ENCODE results near the gene DLK2. TPM values are rescaled to one million over a fixed set of nuclear protein-coding genes. Genes with fewer than 3 reads are reported as not detected.

DLK2 gene
- total RNA-seq, 1 experiment from 2014 or later: 0.75 TPM

DNA sequence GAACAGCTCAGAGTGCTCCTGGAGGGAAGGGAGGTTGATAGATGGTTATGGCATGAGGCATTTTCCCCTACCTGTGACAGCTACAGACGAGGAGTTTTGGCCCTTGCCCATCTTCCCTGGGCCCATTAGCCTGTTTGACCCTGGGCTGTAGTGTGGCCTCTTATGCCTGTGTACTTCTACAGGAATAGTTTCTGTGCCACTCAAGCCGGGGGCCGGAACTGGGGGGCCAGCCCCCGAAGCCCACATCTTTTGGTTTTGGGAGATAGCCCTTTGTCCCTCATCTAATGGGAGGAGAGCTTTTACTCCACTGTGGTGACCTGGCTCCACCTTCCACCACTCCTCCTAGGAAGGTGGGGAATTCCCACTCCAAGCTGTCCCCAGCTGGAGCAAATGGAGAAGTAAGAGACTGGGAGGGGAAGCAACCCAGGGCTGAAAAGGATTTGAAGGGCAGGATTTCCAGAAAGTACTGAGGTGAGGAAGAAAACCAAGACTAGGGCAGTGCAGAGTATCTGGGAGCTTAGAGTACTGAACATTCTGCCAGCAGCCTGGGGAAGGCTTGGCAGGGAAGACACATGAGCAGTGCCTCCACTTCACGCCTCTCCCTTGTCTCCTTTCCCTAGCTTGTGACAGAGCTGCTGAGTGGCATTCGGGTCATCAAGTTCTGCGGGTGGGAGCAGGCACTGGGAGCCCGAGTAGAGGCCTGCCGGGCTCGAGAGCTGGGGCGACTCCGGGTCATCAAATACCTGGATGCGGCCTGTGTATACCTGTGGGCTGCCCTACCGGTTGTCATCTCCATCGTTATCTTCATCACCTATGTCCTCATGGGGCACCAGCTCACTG is 21.1 kb downstream of the DLK2 start:
- peaks cover 17% of the 10 kb centered on the region for H3K4me1 ChIP-seq
- DNase-seq: no peak
- H3K9me3 ChIP-seq: no peaks in the 10 kb centered on the region
- Mint-ChIP-seq H3K27me3 (ENCODE audit: insufficient read depth, unreplicated experiment) (no peaks in the 10 kb centered on the region), H3K4me1 (ENCODE audit: low read depth, unreplicated experiment) (peaks cover 15% of the 10 kb centered on the region), H3K36me3 (ENCODE audit: insufficient read depth, unreplicated experiment) (peaks cover 4% of the 10 kb centered on the region), H3K27ac (ENCODE audit: unreplicated experiment) (no peak overlapping the region), H3K4me3 (ENCODE audit: unreplicated experiment) (no peak overlapping the region), H3K9me3 (ENCODE audit: unreplicated experiment) (no peaks in the 10 kb centered on the region)
- POLR2A ChIA-PET: no interaction called here
- H3K4me3 ChIP-seq (ENCODE audit: low read depth, low read length): no peak overlapping the region
- no TSS peak for BruUV-seq (replicated peaks)
- peaks cover 6% of the 10 kb centered on the region; the same call in 1 of the 2 replicates for H3K36me3 ChIP-seq (ENCODE audit: control insufficient read depth, insufficient read depth, low read length)
- CTCF ChIA-PET: interaction anchor here (0.8 kb wide), 1 partner anchor 40 kb away, joined by 5 read pairs; no protein-coding TSS in a partner anchor
- TF ChIP-seq, protein P1, sequence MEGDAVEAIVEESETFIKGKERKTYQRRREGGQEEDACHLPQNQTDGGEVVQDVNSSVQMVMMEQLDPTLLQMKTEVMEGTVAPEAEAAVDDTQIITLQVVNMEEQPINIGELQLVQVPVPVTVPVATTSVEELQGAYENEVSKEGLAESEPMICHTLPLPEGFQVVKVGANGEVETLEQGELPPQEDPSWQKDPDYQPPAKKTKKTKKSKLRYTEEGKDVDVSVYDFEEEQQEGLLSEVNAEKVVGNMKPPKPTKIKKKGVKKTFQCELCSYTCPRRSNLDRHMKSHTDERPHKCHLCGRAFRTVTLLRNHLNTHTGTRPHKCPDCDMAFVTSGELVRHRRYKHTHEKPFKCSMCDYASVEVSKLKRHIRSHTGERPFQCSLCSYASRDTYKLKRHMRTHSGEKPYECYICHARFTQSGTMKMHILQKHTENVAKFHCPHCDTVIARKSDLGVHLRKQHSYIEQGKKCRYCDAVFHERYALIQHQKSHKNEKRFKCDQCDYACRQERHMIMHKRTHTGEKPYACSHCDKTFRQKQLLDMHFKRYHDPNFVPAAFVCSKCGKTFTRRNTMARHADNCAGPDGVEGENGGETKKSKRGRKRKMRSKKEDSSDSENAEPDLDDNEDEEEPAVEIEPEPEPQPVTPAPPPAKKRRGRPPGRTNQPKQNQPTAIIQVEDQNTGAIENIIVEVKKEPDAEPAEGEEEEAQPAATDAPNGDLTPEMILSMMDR (IDR thresholded peaks at IDR 0.05; ENCODE audit: insufficient read depth in 1 of 2, low read depth in 1 of 2, low read length in 1 of 2, severe bottlenecking in 1 of 2, unreplicated experiment in 1 of 2): no peak
- intact Hi-C loops (cut with micrococcal nuclease; ENCODE audit: unreplicated experiment): no loop called here
- no peaks in the 10 kb centered on the region for H3K27me3 ChIP-seq (replicated peaks; ENCODE audit: control insufficient read depth, insufficient read depth, low read length)

- intact Hi-C loops (cut with micrococcal nuclease; ENCODE audit: unreplicated experiment): no loop called here
- H3K27me3 ChIP-seq (replicated peaks; ENCODE audit: control insufficient read depth, insufficient read depth, low read length): no peaks in the 10 kb centered on the region
- Mint-ChIP-seq H3K27me3 (ENCODE audit: insufficient read depth, unreplicated experiment) (no peaks in the 10 kb centered on the region), H3K36me3 (ENCODE audit: insufficient read depth, unreplicated experiment) (peaks cover 12% of the 10 kb centered on the region), H3K9me3 (ENCODE audit: unreplicated experiment) (no peaks in the 10 kb centered on the region), H3K4me3 (ENCODE audit: unreplicated experiment) (no peak overlapping the region), H3K27ac (ENCODE audit: unreplicated experiment) (no peak overlapping the region), H3K4me1 (ENCODE audit: low read depth, unreplicated experiment) (peaks cover 25% of the 10 kb centered on the region)
- TF ChIP-seq, protein P1 (IDR thresholded peaks at IDR 0.05; ENCODE audit: insufficient read depth in 1 of 2, low read depth in 1 of 2, low read length in 1 of 2, severe bottlenecking in 1 of 2, unreplicated experiment in 1 of 2): no peak
- peaks cover 4% of the 10 kb centered on the region; the same call in 1 of the 2 replicates for H3K36me3 ChIP-seq (ENCODE audit: control insufficient read depth, insufficient read depth, low read length)
- no peak for DNase-seq
- no peaks in the 10 kb centered on the region for H3K9me3 ChIP-seq
- H3K4me1 ChIP-seq: peaks cover 21% of the 10 kb centered on the region
- H3K4me3 ChIP-seq (ENCODE audit: low read depth, low read length): no peak overlapping the region
- ChIA-PET POLR2A (interaction anchor here (1.3 kb wide), 1 partner anchor 64 kb away, joined by 4 read pairs; the partner anchor contains the start of gene ZNF318), CTCF (interaction anchor here (0.8 kb wide), 1 partner anchor 39 kb away, joined by 5 read pairs; no protein-coding TSS in a partner anchor)
- no TSS peak for BruUV-seq (replicated peaks)
Observed at GRCh38 chr6:43433148-43433547, 22.2 kb downstream of the DLK2 start.

GRCh38 chr6:43432009-43432945 is 23.1 kb downstream of the DLK2 start:
- POLR2A ChIA-PET: interaction anchor here (1.3 kb wide), 1 partner anchor 63 kb away, joined by 4 read pairs; the partner anchor contains the start of gene ZNF318
- no peaks in the 10 kb centered on the region for H3K9me3 Mint-ChIP-seq (ENCODE audit: unreplicated experiment)

More at GRCh38 chr6:43432009-43432945, 23.1 kb downstream of the DLK2 start:
- no peak overlapping the region for H3K4me3 Mint-ChIP-seq (ENCODE audit: unreplicated experiment)
- peaks cover 4% of the 10 kb centered on the region; the same call in 1 of the 2 replicates for H3K36me3 ChIP-seq (ENCODE audit: control insufficient read depth, insufficient read depth, low read length)
- H3K36me3 Mint-ChIP-seq (ENCODE audit: insufficient read depth, unreplicated experiment): peaks cover 18% of the 10 kb centered on the region
- H3K27ac Mint-ChIP-seq (ENCODE audit: unreplicated experiment): no peak overlapping the region
- H3K27me3 Mint-ChIP-seq (ENCODE audit: insufficient read depth, unreplicated experiment): no peaks in the 10 kb centered on the region
- no peak for DNase-seq
- peaks cover 21% of the 10 kb centered on the region for H3K4me1 ChIP-seq
- TF ChIP-seq, protein P1 (IDR thresholded peaks at IDR 0.05; ENCODE audit: insufficient read depth in 1 of 2, low read depth in 1 of 2, low read length in 1 of 2, severe bottlenecking in 1 of 2, unreplicated experiment in 1 of 2): no peak
- no peaks in the 10 kb centered on the region for H3K27me3 ChIP-seq (replicated peaks; ENCODE audit: control insufficient read depth, insufficient read depth, low read length)
- intact Hi-C loops (cut with micrococcal nuclease; ENCODE audit: unreplicated experiment): no loop called here
- H3K4me3 ChIP-seq (ENCODE audit: low read depth, low read length): no peak overlapping the region
- CTCF ChIA-PET: no interaction called here
- no TSS peak for BruUV-seq (replicated peaks)
- peaks cover 26% of the 10 kb centered on the region for H3K4me1 Mint-ChIP-seq (ENCODE audit: low read depth, unreplicated experiment)
- no peaks in the 10 kb centered on the region for H3K9me3 ChIP-seq
